ENCODE measurements around the gene RAB31. TPM values are rescaled to one million over a fixed set of nuclear protein-coding genes. Genes with fewer than 3 reads are reported as not detected.

Gene RAB31
- total RNA-seq, 1 experiment from 2014 or later, result 118 TPM

DNA sequence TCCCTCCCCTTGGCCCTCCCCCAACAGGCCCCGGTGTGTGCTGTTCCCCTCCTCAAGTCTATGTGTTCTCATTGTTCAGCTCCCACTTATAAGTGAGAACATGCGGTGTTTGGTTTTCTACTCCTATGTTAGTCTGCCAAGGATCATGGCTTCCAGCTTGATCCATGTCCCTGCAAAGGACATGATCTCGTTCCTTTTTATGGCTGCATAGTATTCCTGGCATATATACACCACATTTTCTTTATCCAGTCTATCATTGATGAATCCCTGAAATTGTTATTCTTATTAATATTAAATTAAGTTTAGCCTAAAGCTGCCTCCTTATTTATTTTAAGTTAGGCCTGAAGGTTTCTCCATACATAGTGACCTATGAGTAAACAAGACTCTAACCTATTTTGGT is 18.8 kb upstream of the RAB31 start:
- TF ChIP-seq POLR2AphosphoS5 (IDR thresholded peaks at IDR 0.05; ENCODE audit: low read depth, low read length) (no peak), CTCF (IDR thresholded peaks at IDR 0.05) (no peak), TCF7L2 (IDR thresholded peaks at IDR 0.05; ENCODE audit: low read depth, low read length) (no peak)
- H3K4me1 ChIP-seq (ENCODE audit: control insufficient read depth, insufficient read depth, low read length), result peaks cover 13% of the 10 kb centered on the region
- no peak overlapping the region for H3K4me3 ChIP-seq (ENCODE audit: low read depth in 2 of 2, low read length in 2 of 2)
- no peak overlapping the region for H3K27ac ChIP-seq (ENCODE audit: low read length)
- CTCF ChIA-PET, result no interaction called here
- POLR2A ChIA-PET, result no interaction called here
- intact Hi-C loops (cut with micrococcal nuclease; ENCODE audit: unreplicated experiment) (no loop called here), in situ Hi-C loops (cut with HindIII; ENCODE audit: low pct_unique_long_range_greater_than_20kb, low sequenced_read_pairs) (no loop called here)
- no peaks in the 10 kb centered on the region for H3K36me3 ChIP-seq (ENCODE audit: control insufficient read depth, insufficient read depth, low read length)
- no peak for ATAC-seq
- H3K9me3 ChIP-seq (ENCODE audit: control insufficient read depth, insufficient read depth, low read depth, low read length), result no peaks in the 10 kb centered on the region
- H3K27me3 ChIP-seq (ENCODE audit: control insufficient read depth, insufficient read depth, low read length), result no peaks in the 10 kb centered on the region
- BruUV-seq (replicated peaks), result no TSS peak
- no peak for DNase-seq (ENCODE audit: low read depth, low spot score)

DNA sequence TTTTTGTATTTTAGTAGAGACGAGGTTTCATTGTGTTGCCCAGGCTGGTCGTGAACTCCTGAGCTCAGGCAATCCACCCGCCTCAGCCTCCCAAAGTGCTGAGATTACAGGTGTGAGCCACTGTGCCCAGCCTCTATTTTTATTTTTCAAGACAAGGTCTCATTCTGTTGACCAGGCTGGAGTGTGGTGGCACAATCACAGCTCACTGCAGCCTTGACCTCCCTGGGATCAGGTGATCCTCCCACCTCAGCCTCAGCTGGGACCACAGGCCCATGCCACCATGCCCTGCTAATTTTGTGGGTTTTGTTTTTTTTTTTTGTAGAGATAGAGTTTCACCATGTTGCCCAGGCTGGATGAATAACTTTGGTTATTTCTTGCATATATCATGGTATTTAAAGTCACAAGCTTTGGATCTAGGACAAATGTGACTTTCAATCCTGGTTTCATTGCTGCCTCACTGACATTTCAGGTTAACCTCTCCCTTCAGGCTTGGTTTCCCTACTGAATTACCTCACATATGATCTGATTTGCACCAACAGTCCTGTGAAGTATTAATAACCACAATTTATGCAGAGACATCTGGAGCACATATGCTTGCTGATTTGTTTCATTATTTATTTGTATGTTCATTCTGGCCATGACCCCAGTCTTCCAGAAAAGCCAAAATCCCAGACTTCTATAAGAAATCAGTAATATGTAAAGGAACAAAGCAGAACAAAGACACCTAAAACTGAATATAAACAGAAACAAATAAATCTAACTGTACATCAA is 17.5 kb upstream of the RAB31 start:
- DNase-seq (ENCODE audit: low read depth, low spot score), result no peak
- Histone ChIP-seq H3K27ac (ENCODE audit: low read length) (no peak overlapping the region), H3K36me3 (ENCODE audit: control insufficient read depth, insufficient read depth, low read length) (no peaks in the 10 kb centered on the region), H3K4me3 (ENCODE audit: low read depth in 2 of 2, low read length in 2 of 2) (no peak overlapping the region), H3K27me3 (ENCODE audit: control insufficient read depth, insufficient read depth, low read length) (no peaks in the 10 kb centered on the region), H3K9me3 (ENCODE audit: control insufficient read depth, insufficient read depth, low read depth, low read length) (no peaks in the 10 kb centered on the region), H3K4me1 (ENCODE audit: control insufficient read depth, insufficient read depth, low read length) (no peaks in the 10 kb centered on the region; the same call in 1 of the 2 replicates)
- in situ Hi-C loops (cut with HindIII; ENCODE audit: low pct_unique_long_range_greater_than_20kb, low sequenced_read_pairs), result no loop called here
- no peak for TF ChIP-seq POLR2AphosphoS5 (IDR thresholded peaks at IDR 0.05; ENCODE audit: low read depth, low read length)
- no peak for TF ChIP-seq TCF7L2 (IDR thresholded peaks at IDR 0.05; ENCODE audit: low read depth, low read length)
- TF ChIP-seq CTCF (IDR thresholded peaks at IDR 0.05), result no peak
- no peak for TF ChIP-seq REST (IDR thresholded peaks at IDR 0.05; ENCODE audit: insufficient read depth in 1 of 2, low read depth in 2 of 2, low read length in 1 of 2)
- TF ChIP-seq SIN3A (IDR thresholded peaks at IDR 0.05; ENCODE audit: borderline replicate concordance, insufficient read depth, low read depth, low read length), result no peak
- intact Hi-C loops (cut with micrococcal nuclease; ENCODE audit: unreplicated experiment), result no loop called here
- ChIA-PET CTCF (interaction anchor here (0.6 kb wide), 1 partner anchor 35 kb away, joined by 5 read pairs; no protein-coding TSS in a partner anchor), POLR2A (no interaction called here)
- ATAC-seq, result no peak
- no TSS peak for BruUV-seq (replicated peaks)
